Limb (tissue), 2 donors: Measurements from ENCODE around the gene PPP2R2D.
"Not testable (repeated sequence)": the region's sequence is repeated elsewhere in the genome, so short reads cannot be mapped to it uniquely, and the experiment has no call there.

Source experiments
- DNase-seq, 2 donors: peaks; one replicate each; pipeline ENCODE4 v3.0.0-alpha.2; 2016; ENCODE audit errors: extremely low spot score in 2 of 2

The PPP2R2D gene

GRCh38 chr10:131866673-131867072 is 34.1 kb upstream of the PPP2R2D start:
- no peak for DNase-seq

- DNase-seq, result no peak
Measured at GRCh38 chr10:131868436-131868835, 32.4 kb upstream of the PPP2R2D start.

DNA sequence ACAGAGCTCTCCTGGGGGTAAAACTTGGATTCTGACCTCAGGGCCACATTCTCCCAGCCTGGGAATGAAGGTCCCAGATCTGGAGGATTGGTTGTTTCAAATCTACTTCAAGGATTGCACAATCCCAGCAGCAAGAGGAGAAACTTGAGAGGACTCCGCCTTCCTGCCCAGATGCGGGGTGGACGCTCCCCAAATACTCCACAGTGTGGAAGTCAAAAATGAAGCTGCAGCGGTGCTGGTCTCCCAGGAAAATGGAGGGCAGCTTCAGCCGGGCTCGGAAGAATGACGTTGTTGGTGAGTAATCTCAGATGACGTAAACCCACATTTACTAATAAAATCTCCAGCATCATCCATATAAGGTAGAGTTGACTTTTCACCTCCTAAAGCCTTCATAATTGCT is 31.5 kb upstream of the PPP2R2D start:
- DNase-seq, result no peak

- DNase-seq, result no peak
Measured at GRCh38 chr10:131870411-131870810, 30.4 kb upstream of the PPP2R2D start.

GRCh38 chr10:131870831-131871672 is 29.8 kb upstream of the PPP2R2D start:
- DNase-seq, result no peak

DNA sequence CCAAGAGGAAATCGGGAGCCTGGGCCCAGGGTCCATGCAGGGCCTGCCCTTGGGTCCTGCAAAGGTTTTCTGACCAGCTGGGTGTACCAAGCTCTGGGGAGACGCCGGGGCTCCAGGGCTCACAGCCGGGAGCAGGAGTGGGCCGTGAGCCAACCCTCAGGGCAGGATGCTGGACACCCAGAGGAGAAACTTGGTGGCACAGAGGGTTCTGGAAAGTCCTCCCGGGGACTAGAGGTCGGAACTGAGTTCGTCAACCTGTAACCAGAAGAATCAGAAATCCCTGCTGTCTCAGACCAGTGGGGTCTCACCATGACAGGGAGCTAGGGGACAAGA is 29.2 kb upstream of the PPP2R2D start:
- DNase-seq, result no peak

- no peak for DNase-seq
Measured at GRCh38 chr10:131872011-131872826, 28.6 kb upstream of the PPP2R2D start.

DNA sequence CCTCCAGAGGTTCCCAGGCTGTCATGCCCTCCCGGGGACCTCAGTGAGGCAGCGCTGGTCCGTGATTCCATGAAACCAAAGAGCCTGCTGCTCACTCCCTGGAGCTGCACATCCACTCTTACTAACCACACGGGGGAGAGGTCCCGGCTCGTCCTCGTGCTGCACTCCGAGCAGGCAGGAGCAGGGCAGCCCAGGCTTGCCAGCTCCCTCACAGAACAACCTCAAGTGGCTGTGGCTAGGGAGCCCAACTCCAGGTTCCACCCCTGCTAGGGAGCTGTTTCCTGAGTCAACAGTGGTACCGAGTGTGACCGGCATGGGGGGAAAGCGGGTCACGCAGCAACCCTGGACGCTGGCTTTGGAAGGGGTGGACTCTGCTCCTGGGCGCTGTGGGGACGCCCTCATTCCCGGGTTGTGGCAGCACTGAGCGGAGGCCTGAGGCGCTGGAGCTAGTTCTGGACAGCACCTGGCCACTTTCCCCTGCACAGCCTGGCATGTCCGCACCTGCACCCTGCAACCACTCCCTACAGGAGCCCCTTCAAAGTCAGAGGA is 27.9 kb upstream of the PPP2R2D start:
- DNase-seq, result no peak

- DNase-seq, result peak; percentile 91 to 94
Measured at GRCh38 chr10:131874991-131875451, 25.8 kb upstream of the PPP2R2D start.

GRCh38 chr10:131875501-131875900 is 25.3 kb upstream of the PPP2R2D start:
- DNase-seq, result no peak

DNA sequence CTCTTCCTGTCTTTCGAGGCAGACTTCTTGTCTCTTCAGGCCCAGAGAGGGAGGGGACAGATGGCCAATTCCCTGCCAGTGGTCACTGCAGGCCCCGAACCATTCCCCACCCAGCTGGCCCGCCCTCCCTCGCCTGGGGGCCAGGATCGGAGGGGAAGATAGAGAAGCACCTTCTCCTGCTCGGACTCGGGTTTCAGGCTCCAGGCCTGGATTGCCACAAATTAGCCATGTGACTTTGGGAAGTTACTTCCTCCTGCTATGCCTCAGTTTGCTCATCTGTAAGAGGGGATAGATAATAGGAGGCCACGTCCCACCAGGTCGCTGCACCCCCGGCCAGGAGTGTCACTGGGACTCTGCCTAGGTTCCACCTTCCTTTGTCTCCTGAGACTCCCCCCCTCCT is 24.8 kb upstream of the PPP2R2D start:
- DNase-seq, result no peak

DNA sequence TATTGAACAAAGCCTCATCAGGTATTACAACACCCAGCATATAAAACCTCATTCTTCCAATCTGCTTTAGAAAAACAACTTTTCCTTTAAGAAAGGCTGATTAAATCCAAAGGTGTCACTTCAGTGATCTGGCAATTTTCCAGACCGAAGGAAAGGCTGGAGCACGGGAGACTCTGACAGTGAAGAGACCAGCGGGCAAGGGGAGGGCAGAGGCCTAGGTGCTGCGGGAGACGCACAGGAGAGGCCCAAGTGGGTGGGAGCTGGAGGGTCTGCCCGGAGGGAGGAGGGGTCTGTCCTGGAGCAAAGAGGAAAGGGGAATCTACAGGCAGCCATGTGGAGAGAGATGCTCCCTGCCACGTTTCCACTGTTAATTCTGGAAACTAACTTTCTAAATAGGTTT is 24.3 kb upstream of the PPP2R2D start:
- DNase-seq, result no peak

DNA sequence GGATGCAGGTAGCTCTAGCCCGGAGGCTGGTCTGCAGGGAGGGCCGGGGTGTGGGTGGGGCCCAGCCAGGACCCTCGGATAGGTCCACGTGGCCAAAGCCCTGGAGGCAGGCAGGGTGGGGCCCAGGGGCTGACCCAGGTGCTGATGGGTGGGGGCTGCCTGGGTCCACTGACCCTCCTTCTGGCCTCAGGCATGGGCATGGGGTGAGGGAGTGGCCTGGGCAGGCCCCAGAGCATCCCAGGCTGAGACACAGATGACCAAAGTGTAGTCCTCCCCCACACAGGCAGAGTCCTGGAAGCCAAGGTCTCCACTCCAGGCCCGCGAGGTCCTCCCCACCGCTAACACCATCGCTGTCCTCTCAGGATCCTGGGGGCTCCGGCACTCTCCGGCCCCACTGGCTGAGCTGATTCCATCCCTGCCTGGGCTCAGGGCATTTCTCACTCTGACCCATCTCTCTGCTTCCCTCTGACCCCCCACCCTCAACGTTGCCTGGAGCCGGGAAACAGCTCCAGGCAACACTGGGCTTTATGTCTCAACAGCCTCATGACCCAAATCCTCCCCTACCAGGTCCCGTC is 20.7 kb upstream of the PPP2R2D start:
- DNase-seq, result no peak

DNA sequence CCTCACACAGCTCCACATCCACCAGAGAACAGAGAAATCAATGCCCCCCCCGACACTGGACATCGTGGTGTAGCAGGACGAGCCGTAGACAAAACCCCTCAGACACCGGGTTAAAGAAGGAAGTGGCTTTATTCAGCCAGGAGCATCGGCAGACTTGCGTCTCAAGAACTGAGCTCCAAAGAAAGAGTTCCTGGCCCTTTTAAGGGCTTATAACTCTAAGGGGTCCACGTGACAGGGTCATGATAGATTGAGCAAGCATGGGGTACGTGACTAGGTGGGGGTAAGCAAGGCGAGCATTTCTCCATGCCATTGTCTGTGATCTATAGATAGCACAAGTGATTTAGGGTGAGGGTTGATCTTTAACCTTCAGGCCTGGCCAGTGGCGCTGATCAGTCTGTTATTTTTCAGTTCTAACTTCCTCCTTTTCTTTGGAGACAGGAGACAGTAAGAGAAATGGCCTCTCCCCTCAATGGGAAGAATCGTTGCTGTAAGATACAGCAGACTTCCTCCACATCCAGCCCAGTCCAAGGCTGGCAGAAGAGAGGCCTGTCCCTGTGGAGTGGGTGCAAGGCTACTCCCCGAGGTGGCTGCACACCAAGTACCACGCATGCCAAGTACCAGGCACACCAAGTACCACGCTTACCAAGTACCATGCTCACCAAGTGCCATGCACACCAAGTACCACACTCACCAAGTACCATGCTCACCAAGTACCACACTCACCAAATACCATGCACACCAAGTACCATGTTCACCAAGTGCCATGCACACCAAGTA is 19.5 kb upstream of the PPP2R2D start:
- no peak for DNase-seq

DNA sequence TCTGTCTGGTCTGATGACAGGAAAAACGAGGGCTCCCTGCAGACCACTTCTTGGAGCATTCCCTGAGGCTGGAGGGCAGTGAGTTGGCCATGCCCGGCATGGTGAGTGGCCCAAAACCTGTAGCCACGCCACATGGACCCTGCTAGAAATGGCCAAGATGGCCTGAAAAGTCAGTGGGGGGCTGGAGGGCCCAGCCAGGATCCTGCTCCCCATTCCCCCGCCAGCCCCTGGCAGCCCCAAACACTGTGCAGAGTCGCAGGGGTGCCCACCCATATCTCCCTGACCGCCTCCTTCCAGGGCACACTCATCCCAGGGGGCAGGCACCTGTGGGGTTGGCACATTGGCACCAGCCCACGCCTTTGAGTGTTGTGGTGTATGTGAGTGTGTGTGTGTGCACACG is 18.7 kb upstream of the PPP2R2D start:
- DNase-seq, result no peak

DNA sequence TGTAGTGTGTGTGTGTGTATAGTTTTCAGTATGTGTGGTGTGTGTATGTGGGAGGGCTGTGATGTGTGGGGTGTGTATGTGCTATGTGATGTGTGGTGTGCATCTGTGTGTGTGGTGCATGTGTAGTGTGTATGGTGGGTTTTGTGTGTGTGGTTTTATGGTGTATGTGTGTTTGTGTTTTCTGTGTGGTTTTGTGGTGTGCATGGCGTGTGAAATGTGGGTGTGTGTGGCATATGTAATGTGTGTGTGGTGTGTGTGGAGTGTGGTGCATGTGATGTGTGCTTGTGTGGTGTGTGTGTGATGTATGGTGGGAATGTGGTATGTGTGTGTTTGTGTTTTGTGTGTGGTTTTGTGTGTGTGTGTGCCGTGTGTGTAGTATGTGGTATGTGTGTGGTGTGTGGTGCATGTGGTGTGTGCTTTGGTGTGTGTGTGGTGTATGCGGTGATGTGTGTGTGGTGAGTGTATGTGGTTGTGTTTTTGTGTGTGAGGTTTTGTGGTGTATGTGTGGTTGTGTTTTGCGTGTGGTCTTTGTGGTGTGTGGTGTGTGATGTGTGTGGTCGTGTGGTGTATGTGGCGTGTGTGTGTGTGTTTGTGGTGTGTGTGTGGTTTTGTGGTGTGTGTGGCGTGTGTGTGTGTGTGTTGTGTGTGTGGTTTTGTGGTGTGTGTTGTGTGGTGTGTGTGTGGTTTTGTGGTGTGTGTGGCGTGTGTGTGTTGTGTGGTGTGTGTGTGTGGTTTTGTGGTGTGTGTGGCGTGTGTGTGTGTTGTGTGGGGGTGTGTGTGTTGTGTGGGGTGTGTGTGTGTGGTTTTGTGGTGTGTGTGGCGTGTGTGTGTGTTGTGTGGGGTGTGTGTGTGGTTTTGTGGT is 18.0 kb upstream of the PPP2R2D start:
- no peak for DNase-seq

GRCh38 chr10:131883621-131884393 is 17.0 kb upstream of the PPP2R2D start:
- DNase-seq, result not testable (repeated sequence)

DNA sequence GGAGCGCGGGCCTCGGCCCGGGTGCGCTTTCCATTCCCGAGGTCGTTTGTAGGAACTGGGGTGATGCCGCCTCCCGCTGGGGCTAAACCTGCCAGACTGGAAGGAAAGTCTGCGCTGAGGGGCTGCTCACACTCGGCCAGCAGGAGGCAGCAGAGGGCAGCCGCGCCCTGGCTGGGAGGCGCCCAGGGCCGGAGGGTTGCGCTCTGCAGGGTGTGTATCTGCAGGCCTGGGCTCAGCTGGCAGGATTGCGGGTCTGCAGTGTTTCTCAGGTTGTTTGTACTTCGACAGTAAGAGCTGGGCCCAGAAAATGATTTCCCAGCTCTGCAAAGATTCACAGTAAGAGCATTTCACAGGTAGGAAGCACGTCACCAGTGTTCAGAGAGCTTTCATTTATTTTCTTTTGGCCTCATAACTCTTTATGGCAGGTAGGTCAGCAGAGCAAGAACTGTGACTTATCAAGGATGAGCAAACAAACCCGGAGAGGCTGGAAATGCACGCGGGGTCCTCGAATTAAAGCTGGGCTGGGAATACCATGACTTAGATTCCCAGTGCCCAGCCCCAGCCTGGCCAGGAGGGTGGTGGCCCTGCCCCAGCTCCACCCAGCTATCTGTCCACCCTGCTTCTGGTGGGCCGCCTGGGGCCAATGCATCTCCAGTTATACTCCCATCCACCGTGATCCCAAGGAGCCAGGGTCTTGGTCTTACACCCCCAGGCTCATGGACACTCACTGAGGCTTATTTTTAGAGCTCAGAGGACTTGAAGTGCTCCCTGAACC is 15.2 kb upstream of the PPP2R2D start:
- DNase-seq, result peak; percentile 5 to 79

DNA sequence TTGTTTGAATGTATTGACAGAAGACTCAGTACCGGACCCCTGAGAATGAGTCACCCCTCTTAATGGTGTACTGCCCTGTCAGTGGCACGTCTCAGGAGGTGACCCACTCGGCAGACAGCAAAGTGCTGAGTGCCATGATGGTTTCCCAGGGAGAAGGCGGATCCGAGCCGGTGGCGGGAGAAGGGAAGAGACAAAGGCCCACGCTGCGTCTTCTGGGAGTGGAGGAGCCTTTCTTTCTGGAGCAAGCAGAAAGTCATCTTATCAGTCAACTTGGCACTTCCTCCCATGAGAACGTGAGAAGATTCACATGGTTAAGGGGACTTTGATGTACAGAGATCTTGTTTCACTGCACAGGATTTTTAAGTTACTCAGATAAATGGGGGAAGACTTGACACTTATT is 14.6 kb upstream of the PPP2R2D start:
- DNase-seq, result no peak
